Naive B cell (primary cell): Measurements from ENCODE around the gene TAOK1. TPM values are rescaled to one million over a fixed set of nuclear protein-coding genes. Genes with fewer than 3 reads are reported as not detected.

Experiments used
- ATAC-seq, 2 donors: fragments of 150-1000 bp; cut with Tn5 transposase; 2 replicates each; pipeline ENCODE4 v1.10.0; 2021; ENCODE audit warnings: low read depth in 2 of 2, mild to moderate bottlenecking in 2 of 2, moderate library complexity in 2 of 2
- DNase-seq: peaks from one replicate; pipeline ENCODE4 v3.0.0; 2022
- H3K27ac Mint-ChIP-seq, 6 donors: one replicate each; pipeline ENCODE4 v1.8.0; 2020 to 2022; ENCODE audit warnings: mild to moderate bottlenecking in 6 of 6, mixed read lengths in 6 of 6, moderate library complexity in 5 of 6, inconsistent platforms in 2 of 6
- H3K27me3 Mint-ChIP-seq, 3 donors: one replicate each; pipeline ENCODE4 v1.8.0; 2021 to 2022; ENCODE audit warnings: mixed read lengths in 3 of 3, mild to moderate bottlenecking in 1 of 3
- H3K36me3 Mint-ChIP-seq, 2 donors: one replicate each; pipeline ENCODE4 v1.8.0; 2020 to 2022; ENCODE audit warnings: mixed read lengths in 2 of 2, inconsistent platforms in 1 of 2, mild to moderate bottlenecking in 1 of 2
- H3K4me1 Mint-ChIP-seq, 3 donors: one replicate each; pipeline ENCODE4 v1.8.0; 2020 to 2022; ENCODE audit warnings: mixed read lengths in 3 of 3, inconsistent platforms in 1 of 3, mild to moderate bottlenecking in 1 of 3, moderate library complexity in 1 of 3
- H3K4me3 Mint-ChIP-seq, 8 donors: one replicate each; pipeline ENCODE4 v1.8.0; 2020 to 2022; ENCODE audit warnings: mild to moderate bottlenecking in 8 of 8, mixed read lengths in 8 of 8, moderate library complexity in 8 of 8, inconsistent platforms in 2 of 8
- H3K9me3 Mint-ChIP-seq, 7 donors: one replicate each; pipeline ENCODE4 v1.8.0; 2020 to 2022; ENCODE audit warnings: mixed read lengths in 7 of 7, mild to moderate bottlenecking in 5 of 7, inconsistent platforms in 2 of 7, moderate library complexity in 1 of 7
- polyA plus RNA-seq, 6 donors: library from polyadenylated mRNA; unstranded; fragments of 300-500 nt; fragmentation: Illumina TruSeq; gene quantifications; one replicate each; pipeline ENCODE4 v1.2.3, GENCODE V29; 2021; ENCODE audit warnings: low read depth in 6 of 6

Gene TAOK1
- polyA plus RNA-seq, 6 donors from 2014 or later: 0.06 to 6.9 (median 3.8) TPM

GRCh38 chr17:29573871-29574731 lies 183.9 kb downstream of the TAOK1 start:
- Mint-ChIP-seq H3K9me3 (no peaks in the 10 kb centered on the region), H3K27me3 (no peaks in the 10 kb centered on the region), H3K4me3 (peak overlapping the region in 3 of 8 donors; percentile 14 to 72 (median 29)), H3K36me3 (peaks cover 0 to 9% of the 10 kb centered on the region in 2 donors), H3K4me1 (peaks cover 26 to 38% (median 36%) of the 10 kb centered on the region in 3 donors), H3K27ac (peak overlapping the region in 2 of 6 donors; percentile 59 to 74)
- DNase-seq: no peak
- no peak for ATAC-seq

GRCh38 chr17:29574732-29575510 lies 184.8 kb downstream of the TAOK1 start:
- ATAC-seq: peak; percentile 43 to 63
- peaks cover 22 to 34% (median 34%) of the 10 kb centered on the region in 3 donors for H3K4me1 Mint-ChIP-seq
- H3K27ac Mint-ChIP-seq: peak overlapping the region in 4 of 6 donors; percentile 25 to 83 (median 53)
- H3K27me3 Mint-ChIP-seq: no peaks in the 10 kb centered on the region
- peak overlapping the region in 5 of 8 donors; percentile 14 to 66 (median 29) for H3K4me3 Mint-ChIP-seq
- no peak for DNase-seq
- H3K36me3 Mint-ChIP-seq: peaks cover 2 to 9% of the 10 kb centered on the region in 2 donors
- no peaks in the 10 kb centered on the region for H3K9me3 Mint-ChIP-seq

- Mint-ChIP-seq H3K27ac (peak overlapping the region in 3 of 6 donors; percentile 32 to 83 (median 59)), H3K9me3 (no peaks in the 10 kb centered on the region), H3K4me1 (peaks cover 25 to 39% (median 36%) of the 10 kb centered on the region in 3 donors), H3K4me3 (peak overlapping the region in 1 of 8 donors; percentile 13), H3K36me3 (peaks cover 8 to 9% of the 10 kb centered on the region in 2 donors), H3K27me3 (no peaks in the 10 kb centered on the region)
- ATAC-seq: no peak
- DNase-seq: no peak
These were observed 185.5 kb downstream of the TAOK1 start for GRCh38 chr17:29575511-29576213.

- Mint-ChIP-seq H3K4me3 (peak overlapping the region in 1 of 8 donors; percentile 33), H3K4me1 (peaks cover 21 to 35% (median 31%) of the 10 kb centered on the region in 3 donors), H3K27ac (no peak overlapping the region), H3K27me3 (no peaks in the 10 kb centered on the region), H3K36me3 (peaks cover 8 to 9% of the 10 kb centered on the region in 2 donors), H3K9me3 (no peaks in the 10 kb centered on the region)
- ATAC-seq: no peak
- DNase-seq: no peak
These were observed 186.2 kb downstream of the TAOK1 start for GRCh38 chr17:29576214-29577000.

- H3K9me3 Mint-ChIP-seq: no peaks in the 10 kb centered on the region
- DNase-seq (no peak), ATAC-seq (no peak)
- no peaks in the 10 kb centered on the region for H3K27me3 Mint-ChIP-seq
- no peak overlapping the region for H3K27ac Mint-ChIP-seq
- no peak overlapping the region for H3K4me3 Mint-ChIP-seq
- H3K36me3 Mint-ChIP-seq: peaks cover 8 to 9% of the 10 kb centered on the region in 2 donors
- H3K4me1 Mint-ChIP-seq: peaks cover 21 to 32% (median 31%) of the 10 kb centered on the region in 3 donors
These were observed 186.8 kb downstream of the TAOK1 start for GRCh38 chr17:29577001-29577370.

- H3K36me3 Mint-ChIP-seq: peaks cover 8 to 9% of the 10 kb centered on the region in 2 donors
- no peak overlapping the region for H3K4me3 Mint-ChIP-seq
- peaks cover 21 to 36% (median 31%) of the 10 kb centered on the region in 3 donors for H3K4me1 Mint-ChIP-seq
- no peak for ATAC-seq
- no peak for DNase-seq
- H3K9me3 Mint-ChIP-seq: no peaks in the 10 kb centered on the region
- H3K27me3 Mint-ChIP-seq: no peaks in the 10 kb centered on the region
- H3K27ac Mint-ChIP-seq: peak overlapping the region in 1 of 6 donors; percentile 49
These were observed 187.4 kb downstream of the TAOK1 start for GRCh38 chr17:29577385-29578211.

- ATAC-seq: no peak
- H3K9me3 Mint-ChIP-seq: no peaks in the 10 kb centered on the region
- peak overlapping the region in 1 of 8 donors; percentile 72 for H3K4me3 Mint-ChIP-seq
- DNase-seq: no peak
- peaks cover 8 to 9% of the 10 kb centered on the region in 2 donors for H3K36me3 Mint-ChIP-seq
- H3K4me1 Mint-ChIP-seq: peaks cover 24 to 36% (median 35%) of the 10 kb centered on the region in 3 donors
- H3K27me3 Mint-ChIP-seq: no peaks in the 10 kb centered on the region
- H3K27ac Mint-ChIP-seq: peak overlapping the region in 2 of 6 donors; percentile 49 to 81
These were observed 188.7 kb downstream of the TAOK1 start for GRCh38 chr17:29578626-29579485.

GRCh38 chr17:29579866-29580771 lies 190.0 kb downstream of the TAOK1 start:
- ATAC-seq: peak; percentile 98 to 99
- DNase-seq: peak; percentile 88
- Mint-ChIP-seq H3K27ac (peak overlapping the region in 5 of 6 donors; percentile 7 to 90 (median 82)), H3K36me3 (peaks cover 8 to 9% of the 10 kb centered on the region in 2 donors), H3K9me3 (no peaks in the 10 kb centered on the region), H3K4me3 (peak overlapping the region in 3 of 8 donors; percentile 9 to 66 (median 29)), H3K27me3 (no peaks in the 10 kb centered on the region), H3K4me1 (peaks cover 22 to 40% (median 35%) of the 10 kb centered on the region in 3 donors)

GRCh38 chr17:29581583-29582253 lies 191.6 kb downstream of the TAOK1 start:
- Mint-ChIP-seq H3K27me3 (no peaks in the 10 kb centered on the region), H3K9me3 (no peaks in the 10 kb centered on the region), H3K4me3 (no peak overlapping the region), H3K36me3 (peaks cover 8 to 9% of the 10 kb centered on the region in 2 donors), H3K4me1 (peaks cover 18 to 46% (median 45%) of the 10 kb centered on the region in 3 donors), H3K27ac (no peak overlapping the region)
- DNase-seq: no peak
- no peak for ATAC-seq

- H3K4me3 Mint-ChIP-seq: peak overlapping the region in 2 of 8 donors; percentile 33 to 37
- H3K27me3 Mint-ChIP-seq: no peaks in the 10 kb centered on the region
- peak overlapping the region in 1 of 6 donors; percentile 81 for H3K27ac Mint-ChIP-seq
- no peak for DNase-seq
- peaks cover 20 to 52% (median 50%) of the 10 kb centered on the region in 3 donors for H3K4me1 Mint-ChIP-seq
- peaks cover 8 to 9% of the 10 kb centered on the region in 2 donors for H3K36me3 Mint-ChIP-seq
- no peak for ATAC-seq
- H3K9me3 Mint-ChIP-seq: no peaks in the 10 kb centered on the region
These were observed 192.1 kb downstream of the TAOK1 start for GRCh38 chr17:29582254-29582765.
